Measurements from ENCODE around the gene RNF26. TPM values are rescaled to one million over a fixed set of nuclear protein-coding genes. Genes with fewer than 3 reads are reported as not detected.
A peak's percentile ranks its signal among the peaks of the same experiment; 100 is the strongest.

Gene RNF26
- total and polyA plus RNA-seq, 2 of the 4 experiments (the other 2 are of a cell fraction), result 3.4 to 36.7 TPM

DNA sequence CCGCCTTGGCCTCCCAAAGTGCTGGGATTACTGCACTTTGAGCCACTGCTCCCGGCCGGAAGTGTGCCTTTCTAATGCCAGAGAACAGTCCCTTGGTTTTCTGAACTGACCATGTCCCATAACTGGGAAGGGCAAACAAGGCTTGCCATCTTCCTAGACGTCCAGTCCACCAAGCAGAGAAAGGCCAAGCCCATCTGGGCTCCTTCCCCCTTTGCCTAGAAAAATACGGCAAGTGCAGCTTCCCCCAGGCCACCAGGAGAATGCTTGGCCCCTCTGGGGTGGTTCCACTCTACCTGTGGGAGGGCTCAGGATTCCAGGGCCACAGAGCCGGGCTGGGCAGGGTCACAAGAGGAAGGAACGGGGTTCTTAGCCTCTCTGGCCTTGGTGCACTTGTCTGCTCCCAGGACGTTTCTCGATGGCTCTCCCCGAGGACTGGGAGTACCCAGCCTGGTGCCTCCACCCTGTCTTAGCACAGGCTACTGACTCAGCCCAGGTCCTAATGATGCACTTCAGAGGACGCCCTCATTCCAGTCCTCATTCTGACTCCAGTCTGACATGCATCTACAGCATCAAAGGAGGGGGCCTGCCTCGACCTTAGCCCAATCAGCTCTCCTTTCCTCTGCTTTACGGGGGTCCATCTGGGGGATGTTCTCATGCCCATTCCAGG lies 46.0 kb downstream of the RNF26 start:
- Histone ChIP-seq H4K8ac (ENCODE audit: low read depth in 2 of 2, low read length in 2 of 2) (no peak overlapping the region), H3K79me1 (ENCODE audit: low read depth in 1 of 2, low read length in 2 of 2) (no peaks in the 10 kb centered on the region), H3K56ac (ENCODE audit: extremely low read depth, insufficient read depth, low read length) (no peak overlapping the region), H2AK5ac (ENCODE audit: low read depth, low read length) (no peak overlapping the region; the same call in 1 of the 2 replicates), H4K5ac (ENCODE audit: low read depth, low read length) (no peak overlapping the region), H3K36me3 (ENCODE audit: control insufficient read depth, insufficient read depth, low read length) (no peaks in the 10 kb centered on the region), H3K4me1 (ENCODE audit: control insufficient read depth, insufficient read depth, low read length) (peaks cover 19% of the 10 kb centered on the region), H2AK9ac (replicated peaks; ENCODE audit: low read depth, low read length, poor library complexity) (no peak overlapping the region), H3K18ac (ENCODE audit: low read depth, low read length) (no peak overlapping the region), H2AFZ (replicated peaks; ENCODE audit: low read length, poor library complexity) (peak overlapping the region; percentile 98), H3K4me2 (ENCODE audit: low read depth, low read length) (peak overlapping the region; percentile 83; the same call in 1 of the 2 replicates), H4K91ac (ENCODE audit: insufficient read depth, low read depth, low read length) (no peak overlapping the region), H3K9me1 (ENCODE audit: insufficient read depth, low read length) (no peaks in the 10 kb centered on the region; the same call in 1 of the 2 replicates), H2BK20ac (ENCODE audit: low read depth, low read length) (no peak overlapping the region), H3K14ac (replicated peaks; ENCODE audit: low read depth, low read length) (no peak overlapping the region), H3K4me3 (ENCODE audit: insufficient read depth, low read depth, low read length) (no peak overlapping the region), H2BK120ac (ENCODE audit: low read depth, low read length) (no peak overlapping the region), H2BK15ac (ENCODE audit: low read depth, low read length) (no peak overlapping the region), H3K27ac (ENCODE audit: insufficient read depth, low read length) (no peak overlapping the region), H3K27me3 (ENCODE audit: control insufficient read depth, insufficient read depth, low read length) (peaks cover 16% of the 10 kb centered on the region), H3K9ac (ENCODE audit: low read depth, low read length) (no peak overlapping the region), H2BK5ac (ENCODE audit: low read depth, low read length, poor library complexity, severe bottlenecking) (no peak overlapping the region), H3K23ac (ENCODE audit: low read depth, low read length) (no peak overlapping the region), H4K20me1 (ENCODE audit: insufficient read depth, low read length) (no peaks in the 10 kb centered on the region), H3K4ac (ENCODE audit: low read depth, low read length) (no peak overlapping the region), H3K9me3 (ENCODE audit: control insufficient read depth, insufficient read depth, low read length) (no peaks in the 10 kb centered on the region)
- TF ChIP-seq CHD1 (IDR thresholded peaks at IDR 0.05; ENCODE audit: low read depth, low read length) (no peak), NFE2L2 (IDR thresholded peaks at IDR 0.05; ENCODE audit: low read depth, low read length) (no peak)
- intact Hi-C loops (cut with micrococcal nuclease) (loop anchor here (2.0 kb wide), 1 partner anchor 43 kb away; the partner anchor contains the start of gene THY1), in situ Hi-C loops (cut with MboI; ENCODE audit: low sequenced_read_pairs) (no loop called here), dilution Hi-C loops (cut with HindIII; ENCODE audit: low sequenced_read_pairs, unreplicated experiment) (no loop called here)
- no peak for ATAC-seq (ENCODE audit: low read depth)
- no TSS peak for BruUV-seq (replicated peaks)
- WGBS, 2 experiments (ENCODE audit: extremely low coverage in 2 of 2, insufficient read length in 1 of 2), result 95% methylated on average over 7 of the region's 13 CpGs; no CpG with 5 or more reads in 1 of the 2 experiments
- no peak for DNase-seq
- ChIA-PET POLR2A (ENCODE audit: unreplicated experiment) (no interaction called here), CTCF (interaction anchor here (1.1 to 3.2 kb wide), 4 partner anchors 11 to 349 kb away, joined by 3 to 23 read pairs (median 4); partner anchors contain the start of gene NECTIN1)

Measured in IMR-90 (cell line).